ENCODE data around the gene FBXO11. TPM values are rescaled to one million over a fixed set of nuclear protein-coding genes. Genes with fewer than 3 reads are reported as not detected.

Gene FBXO11
- total RNA-seq, 4 donors from 2014 or later, result 19.8 to 80.6 (median 49.8) TPM

DNA sequence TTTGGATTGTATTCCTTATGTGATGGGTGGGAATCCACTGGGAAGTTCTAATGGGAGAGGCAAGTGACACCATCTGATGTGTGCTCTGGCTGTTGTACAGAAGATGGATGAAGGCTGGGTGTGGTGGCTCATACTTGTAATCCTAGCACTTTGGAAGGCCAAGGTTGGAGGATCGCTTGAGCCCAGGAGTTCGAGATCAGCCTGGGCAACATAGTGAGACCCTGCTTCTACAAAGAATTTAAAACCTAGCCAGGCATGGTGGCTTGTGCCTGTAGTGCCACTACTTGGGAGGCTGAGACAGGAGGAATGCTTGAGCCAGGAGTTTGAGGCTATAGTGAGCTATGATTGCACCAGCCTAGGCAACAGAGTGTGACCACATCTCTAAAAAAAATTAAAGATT lies 134.0 kb downstream of the FBXO11 start:
- WGBS, 2 donors (ENCODE audit: low coverage in 1 of 2), result 95% methylated on average over 2 of the region's 2 CpGs; no CpG with 5 or more reads in 1 of the 2 donors
- no peaks in the 10 kb centered on the region for H3K36me3 ChIP-seq
- H3K4me3 ChIP-seq, result no peak overlapping the region
- no peaks in the 10 kb centered on the region for H3K27me3 ChIP-seq
- in situ Hi-C loops (cut with MboI; ENCODE audit: low pct_ligation_motif_present in 1 of 4, low pct_unique_long_range_greater_than_20kb in 1 of 4, low sequenced_read_pairs in 3 of 4) (no loop called here), intact Hi-C loops (cut with DNase I; ENCODE audit: low total_unique reads) (no loop called here)
- DNase-seq, result no peak
- no peak overlapping the region for H3K27ac ChIP-seq
- H3K9me3 ChIP-seq, result no peaks in the 10 kb centered on the region
- no peak for TF ChIP-seq EP300 (IDR thresholded peaks at IDR 0.05; ENCODE audit: low read depth)
- TF ChIP-seq POLR2AphosphoS5 (IDR thresholded peaks at IDR 0.05), result no peak
- TF ChIP-seq CTCF (IDR thresholded peaks at IDR 0.05), result no peak
- no peak for TF ChIP-seq POLR2A (IDR thresholded peaks at IDR 0.05)
- peaks cover 0 to 5% (median 0%) of the 10 kb centered on the region in 4 donors for H3K4me1 ChIP-seq

GRCh38 chr2:47771211-47771610 lies 135.1 kb downstream of the FBXO11 start:
- Histone ChIP-seq H3K4me1 (peaks cover 0 to 5% (median 0%) of the 10 kb centered on the region in 4 donors), H3K27ac (no peak overlapping the region), H3K4me3 (no peak overlapping the region), H3K36me3 (no peaks in the 10 kb centered on the region), H3K9me3 (no peaks in the 10 kb centered on the region), H3K27me3 (no peaks in the 10 kb centered on the region)
- DNase-seq, result no peak
- in situ Hi-C loops (cut with MboI; ENCODE audit: low pct_ligation_motif_present in 1 of 4, low pct_unique_long_range_greater_than_20kb in 1 of 4, low sequenced_read_pairs in 3 of 4) (no loop called here), intact Hi-C loops (cut with DNase I; ENCODE audit: low total_unique reads) (no loop called here)
- TF ChIP-seq POLR2AphosphoS5 (IDR thresholded peaks at IDR 0.05) (no peak), CTCF (IDR thresholded peaks at IDR 0.05) (no peak), POLR2A (IDR thresholded peaks at IDR 0.05) (no peak), EP300 (IDR thresholded peaks at IDR 0.05; ENCODE audit: low read depth) (no peak)

DNA sequence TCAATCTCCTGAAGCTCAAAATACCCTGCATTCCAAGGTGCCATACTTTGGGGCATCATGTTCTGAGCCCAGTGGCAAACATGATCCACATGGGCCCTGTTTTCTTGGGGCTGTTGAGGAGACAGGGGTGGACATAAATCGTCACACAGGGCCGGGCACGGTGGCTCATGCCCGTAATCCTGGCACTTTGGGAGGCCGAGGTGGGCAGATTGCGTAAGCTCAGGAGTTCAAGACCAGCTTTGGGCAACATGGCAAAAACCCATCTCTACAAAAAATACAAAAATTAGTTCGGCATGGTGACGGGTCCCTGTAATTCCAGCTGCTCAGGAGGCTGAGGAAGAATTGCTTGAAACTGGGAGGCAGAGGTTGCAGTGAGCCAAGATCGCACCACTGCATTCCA lies 137.0 kb downstream of the FBXO11 start:
- TF ChIP-seq POLR2A (IDR thresholded peaks at IDR 0.05) (no peak), POLR2AphosphoS5 (IDR thresholded peaks at IDR 0.05) (no peak), EP300 (IDR thresholded peaks at IDR 0.05; ENCODE audit: low read depth) (no peak), CTCF (IDR thresholded peaks at IDR 0.05) (no peak)
- no peak for DNase-seq
- no peak overlapping the region for H3K27ac ChIP-seq
- no peaks in the 10 kb centered on the region for H3K27me3 ChIP-seq
- no peak overlapping the region for H3K4me3 ChIP-seq
- in situ Hi-C loops (cut with MboI; ENCODE audit: low pct_ligation_motif_present in 1 of 4, low pct_unique_long_range_greater_than_20kb in 1 of 4, low sequenced_read_pairs in 3 of 4) (loop anchor here in 3 of 4 donors (10.0 kb wide), 3 partner anchors 325 to 435 kb away; no protein-coding TSS in a partner anchor), intact Hi-C loops (cut with DNase I; ENCODE audit: low total_unique reads) (loop anchor here (5.0 kb wide), 1 partner anchor 332 kb away; no protein-coding TSS in a partner anchor)
- H3K4me1 ChIP-seq, result peaks cover 0 to 5% (median 0%) of the 10 kb centered on the region in 4 donors
- 94% methylated on average over 9 of the region's 9 CpGs; no CpG with 5 or more reads in 1 of the 2 donors for WGBS, 2 donors (ENCODE audit: low coverage in 1 of 2)
- no peaks in the 10 kb centered on the region for H3K9me3 ChIP-seq
- no peaks in the 10 kb centered on the region for H3K36me3 ChIP-seq

GRCh38 chr2:47767880-47768609 lies 138.3 kb downstream of the FBXO11 start:
- in situ Hi-C loops (cut with MboI; ENCODE audit: low pct_ligation_motif_present in 1 of 4, low pct_unique_long_range_greater_than_20kb in 1 of 4, low sequenced_read_pairs in 3 of 4), result loop anchor here in 3 of 4 donors (10.0 kb wide), 3 partner anchors 323 to 433 kb away; no protein-coding TSS in a partner anchor
- intact Hi-C loops (cut with DNase I; ENCODE audit: low total_unique reads), result loop anchor here (5.0 kb wide), 1 partner anchor 331 kb away; no protein-coding TSS in a partner anchor
- Histone ChIP-seq H3K27ac (no peak overlapping the region), H3K4me1 (peaks cover 0 to 5% (median 0%) of the 10 kb centered on the region in 4 donors), H3K27me3 (no peaks in the 10 kb centered on the region), H3K4me3 (no peak overlapping the region), H3K9me3 (no peaks in the 10 kb centered on the region), H3K36me3 (no peaks in the 10 kb centered on the region)
- 35 to 63% methylated on average over 3 to 23 of the region's 28 CpGs for WGBS, 2 donors (ENCODE audit: low coverage in 1 of 2)
- TF ChIP-seq CTCF (IDR thresholded peaks at IDR 0.05) (peak; percentile 93 to 100 (median 100)), EP300 (IDR thresholded peaks at IDR 0.05; ENCODE audit: low read depth) (no peak)
- peak; percentile 70 for DNase-seq

All from transverse colon (tissue), 4 donors.